HS-27A (cell line): ENCODE measurements around the gene PLEKHG4B.

Experiments
- DNase-seq: peaks from one replicate; pipeline ENCODE4 v3.0.0-alpha.2; 2012; ENCODE audit warnings: low read depth, missing footprints

The PLEKHG4B gene

GRCh38 chr5:76358-77169 is 15.4 kb upstream of the PLEKHG4B start:
- DNase-seq: no peak

DNA sequence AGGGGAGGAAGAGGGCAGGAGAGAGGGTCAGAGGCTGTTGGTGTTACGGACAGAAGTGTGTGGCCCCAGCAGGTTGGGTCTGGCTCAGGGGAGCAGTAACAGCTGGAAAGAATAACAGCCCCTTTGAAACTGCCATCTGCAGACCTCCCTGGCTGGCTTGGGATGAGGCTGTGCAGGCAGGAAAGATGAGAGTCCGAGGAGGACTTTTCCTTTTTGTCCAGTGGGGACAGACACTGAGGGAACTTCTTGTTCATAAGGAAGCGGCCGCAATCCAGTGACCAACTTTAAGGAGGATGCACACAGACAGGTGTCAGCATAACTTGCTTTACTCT is 14.8 kb upstream of the PLEKHG4B start:
- DNase-seq: no peak

DNA sequence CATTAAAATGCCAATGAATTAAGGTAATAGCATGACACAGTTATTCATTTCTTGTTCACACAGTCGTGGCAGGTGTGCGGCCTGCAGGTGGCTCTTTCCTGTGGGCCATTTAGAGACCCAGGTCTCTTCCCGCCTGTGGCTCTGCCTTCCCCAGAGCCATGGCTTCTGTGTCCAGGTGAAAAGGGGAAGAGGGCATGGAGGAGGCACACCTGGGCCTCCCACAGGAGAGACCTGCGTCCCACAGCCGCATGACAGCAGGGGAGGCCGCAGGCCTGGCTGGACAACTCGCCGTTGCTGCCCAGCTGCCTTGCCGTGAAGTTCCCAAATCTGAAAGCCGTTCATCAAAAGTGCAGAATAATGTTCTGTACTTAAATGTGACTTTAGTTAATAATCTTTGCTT is 14.4 kb upstream of the PLEKHG4B start:
- DNase-seq: no peak

GRCh38 chr5:77957-78804 is 13.8 kb upstream of the PLEKHG4B start:
- DNase-seq: no peak

DNA sequence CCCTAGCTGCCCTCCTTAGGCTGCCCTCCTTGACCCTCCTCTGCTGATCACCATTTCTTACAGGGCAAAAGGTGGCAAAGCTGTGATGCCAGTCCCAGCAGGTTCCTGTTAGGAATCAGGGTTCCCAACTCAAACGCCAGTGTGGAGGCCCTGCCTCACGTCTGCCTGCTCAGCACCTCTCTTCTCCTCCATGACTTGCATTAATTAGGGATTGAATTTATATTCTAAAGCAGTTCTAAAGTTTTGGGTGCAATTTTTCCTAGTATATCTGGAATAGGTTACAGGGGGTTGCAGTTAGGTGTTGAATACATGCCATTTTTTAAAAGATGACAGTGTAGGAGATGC is 13.2 kb upstream of the PLEKHG4B start:
- DNase-seq: no peak

- no peak for DNase-seq
Observed at GRCh38 chr5:79263-79662, 12.7 kb upstream of the PLEKHG4B start.

GRCh38 chr5:79821-80220 is 12.1 kb upstream of the PLEKHG4B start:
- DNase-seq: no peak

- DNase-seq: no peak
Observed at GRCh38 chr5:81391-82021, 10.5 kb upstream of the PLEKHG4B start.

- peak; percentile 27 for DNase-seq
Observed at GRCh38 chr5:82097-82496, 9.9 kb upstream of the PLEKHG4B start.

DNA sequence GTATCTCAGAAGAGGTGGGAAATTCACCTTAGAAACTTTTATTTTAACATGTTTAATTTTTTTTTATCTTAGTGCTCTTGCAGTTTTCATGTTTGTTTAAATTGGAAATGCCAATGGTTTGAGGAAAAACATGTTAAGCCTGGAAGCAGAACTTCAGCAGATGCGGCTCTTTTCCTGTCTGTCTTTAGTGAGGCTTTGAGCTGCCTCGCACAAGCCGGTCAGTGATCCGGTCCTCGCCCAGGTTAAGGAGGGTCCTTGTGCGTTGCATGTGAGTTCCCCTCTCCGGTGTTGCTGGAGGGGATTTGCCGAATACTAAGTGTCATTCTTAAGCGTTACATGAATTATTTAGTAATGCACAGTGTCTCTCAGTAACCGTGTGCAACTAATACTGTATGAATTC is 9.4 kb upstream of the PLEKHG4B start:
- no peak for DNase-seq

DNA sequence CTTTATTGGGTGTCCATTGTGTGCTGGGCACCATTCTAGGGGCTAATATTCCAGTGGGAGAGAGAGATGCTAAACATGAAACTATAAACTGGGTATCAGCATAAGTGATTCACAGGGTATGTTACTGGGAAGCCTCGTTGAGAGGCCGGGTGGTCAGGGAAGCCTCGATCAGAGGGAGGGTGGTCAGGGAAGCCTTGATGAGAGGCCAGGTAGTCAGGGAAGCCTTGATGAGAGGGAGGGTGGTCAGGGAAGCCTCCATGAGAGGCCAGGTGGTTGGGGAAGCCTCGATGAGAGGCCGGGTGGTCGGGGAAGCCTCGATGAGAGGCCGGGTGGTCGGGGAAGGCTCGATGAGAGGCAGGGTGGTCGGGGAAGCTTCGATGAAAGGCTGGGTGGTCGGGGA is 8.9 kb upstream of the PLEKHG4B start:
- DNase-seq: no peak

GRCh38 chr5:85334-85995 is 6.5 kb upstream of the PLEKHG4B start:
- no peak for DNase-seq

- DNase-seq: no peak
Observed at GRCh38 chr5:89337-90286, 2.4 kb upstream of the PLEKHG4B start.

DNA sequence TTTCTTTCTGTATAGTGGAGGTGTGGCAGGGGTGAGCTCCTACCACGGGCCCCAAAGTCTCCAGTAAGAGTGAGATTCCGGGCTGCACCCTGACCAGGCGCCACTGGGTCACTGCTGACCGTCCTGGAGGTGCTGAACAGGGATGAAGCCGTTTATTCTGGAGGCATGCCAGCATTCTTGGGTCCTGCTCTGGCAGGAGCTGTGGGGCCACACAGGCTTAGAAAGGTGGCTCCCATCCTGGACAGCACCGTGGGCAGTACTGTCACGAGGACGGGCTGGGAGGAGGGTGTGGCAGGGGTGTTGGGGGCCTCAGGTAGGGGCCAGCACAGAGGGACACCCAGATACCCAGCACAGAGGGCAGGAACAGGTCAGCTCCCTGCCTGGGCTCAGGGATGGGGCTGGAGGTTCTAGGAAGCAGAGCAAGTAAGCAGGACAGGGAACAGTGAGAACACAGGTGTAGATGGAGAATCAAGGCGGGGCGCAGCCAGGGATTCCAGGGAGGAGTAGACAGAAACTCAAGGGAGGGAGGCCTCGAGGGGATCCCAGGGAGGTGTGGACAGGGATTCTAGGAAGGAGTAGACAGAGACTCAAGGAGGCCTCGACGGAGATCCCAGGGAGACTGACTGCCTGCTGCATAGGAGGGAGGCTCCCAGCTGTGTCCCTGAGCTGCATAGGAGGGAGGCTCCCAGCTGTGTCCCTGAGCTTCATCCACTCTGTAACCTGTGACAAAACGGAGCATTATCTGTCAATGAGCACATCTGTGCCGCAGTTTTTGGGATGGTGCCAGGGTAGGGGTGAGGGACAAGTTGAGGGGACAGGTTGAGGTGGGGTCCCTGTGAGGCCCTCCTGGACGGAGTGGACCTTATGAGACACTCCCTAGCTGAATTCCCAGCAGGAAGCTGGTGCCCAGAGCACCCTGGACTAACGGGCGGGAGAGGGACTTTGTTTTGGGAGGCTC is 1.1 kb upstream of the PLEKHG4B start:
- DNase-seq: no peak

- DNase-seq: no peak
Observed at GRCh38 chr5:92401-93220, 643 bp downstream of the PLEKHG4B start.

- DNase-seq: no peak
Observed at GRCh38 chr5:93221-93980, 1.4 kb downstream of the PLEKHG4B start.

GRCh38 chr5:94113-94892 is 2.3 kb downstream of the PLEKHG4B start:
- DNase-seq: no peak
